WI38 (cell line): ENCODE measurements around the gene E2F4.

ENCODE experiments used
- H3K4me3 ChIP-seq: 2 replicates; pipeline ENCODE4 v1.5.1; 2011; ENCODE audit warnings: low read depth, mild to moderate bottlenecking, control low read depth, low read length
- TF ChIP-seq, protein P1 (sequence below): IDR thresholded peaks from 2 replicates; pipeline ENCODE4 v1.5.1; 2012; ENCODE audit warnings: low read depth, mild to moderate bottlenecking, control low read depth, low read length

The E2F4 gene

GRCh38 chr16:67166110-67166547 is 25.8 kb upstream of the E2F4 start:
- H3K4me3 ChIP-seq = no peak overlapping the region
- TF ChIP-seq, protein P1, sequence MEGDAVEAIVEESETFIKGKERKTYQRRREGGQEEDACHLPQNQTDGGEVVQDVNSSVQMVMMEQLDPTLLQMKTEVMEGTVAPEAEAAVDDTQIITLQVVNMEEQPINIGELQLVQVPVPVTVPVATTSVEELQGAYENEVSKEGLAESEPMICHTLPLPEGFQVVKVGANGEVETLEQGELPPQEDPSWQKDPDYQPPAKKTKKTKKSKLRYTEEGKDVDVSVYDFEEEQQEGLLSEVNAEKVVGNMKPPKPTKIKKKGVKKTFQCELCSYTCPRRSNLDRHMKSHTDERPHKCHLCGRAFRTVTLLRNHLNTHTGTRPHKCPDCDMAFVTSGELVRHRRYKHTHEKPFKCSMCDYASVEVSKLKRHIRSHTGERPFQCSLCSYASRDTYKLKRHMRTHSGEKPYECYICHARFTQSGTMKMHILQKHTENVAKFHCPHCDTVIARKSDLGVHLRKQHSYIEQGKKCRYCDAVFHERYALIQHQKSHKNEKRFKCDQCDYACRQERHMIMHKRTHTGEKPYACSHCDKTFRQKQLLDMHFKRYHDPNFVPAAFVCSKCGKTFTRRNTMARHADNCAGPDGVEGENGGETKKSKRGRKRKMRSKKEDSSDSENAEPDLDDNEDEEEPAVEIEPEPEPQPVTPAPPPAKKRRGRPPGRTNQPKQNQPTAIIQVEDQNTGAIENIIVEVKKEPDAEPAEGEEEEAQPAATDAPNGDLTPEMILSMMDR = no peak

DNA sequence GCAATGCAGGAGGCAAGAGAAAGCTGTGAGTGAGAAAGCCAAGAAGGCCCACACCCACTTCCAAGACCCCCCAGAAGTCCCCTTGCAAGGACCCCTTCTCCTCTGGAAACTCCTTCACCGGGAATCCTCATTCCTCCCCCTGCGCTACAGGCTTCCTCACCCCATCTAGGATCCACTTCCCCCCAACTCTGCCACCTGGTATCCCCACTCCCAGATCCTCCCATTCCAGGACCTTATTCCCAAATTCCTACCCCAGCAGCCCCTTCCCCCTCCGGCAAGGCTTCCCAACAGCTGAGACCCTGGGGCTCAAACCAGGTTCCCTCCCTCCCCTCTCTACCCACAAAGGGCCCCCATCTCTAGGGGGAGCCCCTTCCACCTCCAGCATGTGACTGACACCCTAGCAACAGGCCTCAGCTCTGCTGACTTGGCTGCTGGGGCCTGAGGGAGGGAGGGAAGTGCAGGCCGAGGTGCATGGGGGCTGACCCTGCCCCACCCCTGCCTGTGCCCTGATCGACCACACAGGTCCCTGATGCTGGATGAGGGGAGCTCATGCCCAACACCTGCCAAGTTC is 25.3 kb upstream of the E2F4 start:
- TF ChIP-seq, protein P1 = no peak
- H3K4me3 ChIP-seq = no peak overlapping the region

DNA sequence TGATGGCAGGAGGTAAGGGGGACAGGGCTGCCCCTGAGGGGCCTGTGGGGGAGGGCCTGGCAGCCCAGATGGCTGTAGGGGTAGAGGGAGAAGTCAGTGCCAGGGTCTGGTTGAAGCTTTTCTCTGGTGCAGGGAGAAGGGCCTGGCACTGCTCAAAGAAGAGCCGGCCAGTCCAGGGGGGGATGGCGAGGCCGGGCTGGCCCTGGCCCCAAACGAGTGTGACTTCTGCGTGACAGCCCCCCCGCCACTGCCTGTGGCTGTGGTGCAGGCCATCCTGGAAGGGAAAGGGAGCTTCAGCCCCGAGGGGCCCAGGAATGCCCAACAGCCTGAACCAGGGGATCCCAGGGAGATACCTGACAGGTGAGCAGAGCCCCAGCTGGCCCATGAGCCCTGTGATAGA is 24.4 kb upstream of the E2F4 start:
- TF ChIP-seq, protein P1 = no peak
- H3K4me3 ChIP-seq = no peak overlapping the region

GRCh38 chr16:67169011-67169451 is 22.9 kb upstream of the E2F4 start:
- no peak overlapping the region for H3K4me3 ChIP-seq
- TF ChIP-seq, protein P1 = no peak

GRCh38 chr16:67169642-67170167 is 22.2 kb upstream of the E2F4 start:
- TF ChIP-seq, protein P1 = peak; percentile 51
- peak overlapping the region; percentile 53 for H3K4me3 ChIP-seq

GRCh38 chr16:67170168-67170948 is 21.6 kb upstream of the E2F4 start, which contains the start of gene NOL3:
Gene NOL3 (plus strand): TSS chr16:67170538.
- peak within 1 kb of the TSS; percentile 53 for H3K4me3 ChIP-seq
- TF ChIP-seq, protein P1 = no peak
